GM19238 (cell line): ENCODE measurements around the gene KLHDC7B.

Source experiments
- DNase-seq: peaks from one replicate; pipeline ENCODE4 v3.0.0; 2011; ENCODE audit warnings: low spot score; ENCODE audit not compliant: insufficient read length

Gene KLHDC7B

GRCh38 chr22:50585238-50585637 lies 39.5 kb downstream of the KLHDC7B start:
- DNase-seq, result no peak

DNA sequence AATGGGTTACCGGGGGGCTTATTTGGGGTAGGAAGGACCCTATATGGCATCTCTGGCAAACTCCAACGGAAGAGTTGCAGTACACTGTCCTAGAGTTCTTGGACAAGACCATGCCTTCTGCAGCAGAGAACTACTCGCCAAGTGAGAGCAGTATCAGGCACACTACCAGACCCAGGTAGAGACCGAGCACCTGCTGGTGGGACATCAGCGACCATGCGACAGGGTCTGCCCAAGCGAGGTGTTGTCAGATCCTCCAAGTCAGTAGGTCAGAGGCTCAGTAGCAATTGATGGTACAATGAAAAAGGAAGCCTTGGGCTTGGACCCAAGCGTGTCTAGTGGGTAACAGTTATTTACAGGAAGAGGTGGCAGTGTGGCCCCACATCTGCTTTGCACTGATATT lies 40.1 kb downstream of the KLHDC7B start:
- DNase-seq, result no peak

DNA sequence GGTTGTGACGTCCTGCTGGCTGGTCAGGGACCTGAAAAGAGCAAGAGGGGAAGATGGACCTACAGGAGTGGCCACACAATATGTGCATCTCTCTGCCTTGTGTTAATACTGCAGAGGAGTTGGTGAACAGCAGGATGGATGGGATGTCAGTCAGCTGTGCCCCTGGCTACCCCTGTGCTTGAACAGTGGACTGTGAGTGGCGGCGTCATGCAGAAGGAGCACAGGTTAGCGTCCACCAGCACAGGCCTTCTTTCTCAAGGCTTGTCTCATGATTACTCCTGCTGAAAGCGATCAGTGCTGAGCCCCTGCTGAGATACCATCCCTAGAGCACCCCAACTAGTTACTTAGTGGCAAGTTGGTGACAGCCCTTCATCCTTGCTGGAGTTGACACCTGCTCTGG lies 40.7 kb downstream of the KLHDC7B start:
- no peak for DNase-seq

GRCh38 chr22:50587407-50587806 lies 41.7 kb downstream of the KLHDC7B start:
- DNase-seq, result no peak

DNA sequence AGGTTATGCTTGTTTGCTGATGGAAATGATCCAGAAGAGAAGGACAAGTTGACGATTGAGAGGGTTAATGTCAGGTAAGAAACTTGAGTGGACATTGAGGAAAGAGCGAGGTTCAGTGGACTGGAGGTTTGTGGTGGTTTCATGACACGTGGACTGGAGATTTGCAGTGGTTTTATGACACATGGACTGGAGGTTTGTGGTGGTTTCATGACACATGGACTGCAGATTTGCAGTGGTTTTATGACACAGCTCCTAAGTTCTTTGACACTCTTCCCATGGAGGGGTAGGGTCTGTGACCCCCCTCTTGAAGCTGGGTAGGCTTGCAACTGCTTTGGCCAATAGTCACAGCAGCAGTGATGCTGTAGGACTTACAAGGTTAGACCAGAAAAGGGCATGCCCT lies 49.5 kb downstream of the KLHDC7B start:
- DNase-seq, result no peak

- DNase-seq, result no peak
Observed at GRCh38 chr22:50597097-50597496, 51.4 kb downstream of the KLHDC7B start.

- DNase-seq, result peak; percentile 77
Observed at GRCh38 chr22:50599816-50600455, 54.2 kb downstream of the KLHDC7B start.

DNA sequence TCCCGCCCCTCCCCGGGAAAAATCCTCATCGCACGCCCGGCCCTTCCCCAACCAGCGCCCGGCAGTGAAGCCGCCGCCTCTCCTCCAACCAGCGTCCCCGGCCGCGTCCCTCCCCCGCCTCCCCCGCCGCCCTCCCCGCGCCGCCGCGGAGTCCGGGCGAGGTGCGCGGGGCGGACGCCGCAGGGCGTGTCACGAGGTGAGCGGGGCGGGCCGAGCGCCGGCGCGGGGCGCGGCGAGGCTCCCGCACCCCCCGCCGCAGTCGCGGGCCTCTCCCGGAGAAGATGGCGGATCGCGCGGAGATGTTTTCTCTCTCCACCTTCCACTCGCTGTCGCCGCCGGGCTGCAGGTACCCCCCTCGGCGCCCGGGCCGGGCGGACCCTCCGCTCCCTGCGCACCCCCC lies 54.8 kb downstream of the KLHDC7B start, which contains the start of gene MAPK8IP2:
MAPK8IP2 (plus strand) TSS at position 256 of the 400 bp plus-strand sequence; CDS start at position 282, 26 bp downstream.
- no peak for DNase-seq
